Ishikawa (cell line): ENCODE results near the gene RD3L.

Experiments used
- CEBPB ChIP-seq: IDR thresholded peaks from 2 replicates; pipeline ENCODE4 v1.6.1; 2012
- CREB1 ChIP-seq: IDR thresholded peaks from 2 replicates; pipeline ENCODE4 v1.6.1; 2012; ENCODE audit warnings: low read depth
- EP300 ChIP-seq: IDR thresholded peaks from 2 replicates; pipeline ENCODE4 v1.6.1; 2012; ENCODE audit warnings: borderline replicate concordance
- RAD21 ChIP-seq: IDR thresholded peaks from 2 replicates; pipeline ENCODE4 v1.6.1; 2012; ENCODE audit warnings: low read depth
- REST ChIP-seq: IDR thresholded peaks from 2 replicates; pipeline ENCODE4 v1.6.1; 2012; ENCODE audit warnings: low read depth, mild to moderate bottlenecking
- TCF12 ChIP-seq: IDR thresholded peaks from 2 replicates; pipeline ENCODE4 v1.6.1; 2012; ENCODE audit warnings: low read depth
- USF1 ChIP-seq: IDR thresholded peaks from 2 replicates; pipeline ENCODE4 v1.6.1; 2012
- TF ChIP-seq, protein P1 (sequence below): IDR thresholded peaks from 2 replicates; pipeline ENCODE4 v1.6.1; 2012

GRCh38 chr14:103935102-103935501, 7.2 kb downstream of the RD3L start:
- TF ChIP-seq REST (no peak), EP300 (no peak), RAD21 (no peak), TCF12 (no peak), CREB1 (no peak), CEBPB (no peak), USF1 (no peak)
- TF ChIP-seq, protein P1, sequence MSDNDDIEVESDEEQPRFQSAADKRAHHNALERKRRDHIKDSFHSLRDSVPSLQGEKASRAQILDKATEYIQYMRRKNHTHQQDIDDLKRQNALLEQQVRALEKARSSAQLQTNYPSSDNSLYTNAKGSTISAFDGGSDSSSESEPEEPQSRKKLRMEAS = no peak
